Gastrocnemius medialis (tissue), 4 donors: ENCODE data around the gene EPHB4. TPM values are rescaled to one million over a fixed set of nuclear protein-coding genes. Genes with fewer than 3 reads are reported as not detected.

Experiments
- ATAC-seq, 2 donors: fragments of 150-250 bp; one replicate each; pipeline ENCODE4 v1.9.1; 2016
- DNase-seq, 2 donors: peaks; one replicate each; pipeline ENCODE4 v3.0.0-alpha.2; 2019
- H3K27ac ChIP-seq, 4 donors: fragments of 200-600 bp; sonication (generic); 1 replicate in 1 of 4; 2 replicates in 3 of 4; pipeline ENCODE4 v1.5.1; 2016 to 2018; ENCODE audit warnings: mild to moderate bottlenecking in 2 of 4, moderate library complexity in 1 of 4
- H3K27me3 ChIP-seq, 3 donors: fragments of 200-600 bp; sonication (generic) in 2 of 3; 1 replicate in 1 of 3; 2 replicates in 2 of 3; pipeline versions ENCODE4 v1.5.1 to v1.6.0; 2016 to 2019; ENCODE audit warnings: mild to moderate bottlenecking in 1 of 3, moderate library complexity in 1 of 3
- H3K36me3 ChIP-seq, 2 donors: fragments of 200-600 bp; sonication (generic) in 1 of 2; one replicate each; pipeline ENCODE4 v1.5.1; 2017 to 2018
- H3K4me1 ChIP-seq, 2 donors: fragments of 200-600 bp; sonication (generic) in 1 of 2; one replicate each; pipeline ENCODE4 v1.5.1; 2016 to 2017; ENCODE audit warnings: mild to moderate bottlenecking in 2 of 2
- H3K4me3 ChIP-seq, 4 donors: fragments of 200-600 bp; sonication (generic) in 3 of 4; 1 replicate in 1 of 4; 2 replicates in 3 of 4; pipeline ENCODE4 v1.5.1; 2016 to 2019; ENCODE audit warnings: mild to moderate bottlenecking in 2 of 4
- H3K9me3 ChIP-seq, 3 donors: fragments of 200-600 bp; sonication (generic) in 2 of 3; 1 replicate in 1 of 3; 2 replicates in 2 of 3; pipeline ENCODE4 v1.5.1; 2016 to 2019
- POLR2A ChIP-seq, 2 donors: fragments of 450-650 bp; IDR thresholded peaks; one replicate each; pipeline ENCODE4 v1.6.1; 2017; ENCODE audit warnings: antibody characterized with exemption in 2 of 2, mild to moderate bottlenecking in 2 of 2, moderate library complexity in 2 of 2
- in situ Hi-C, 4 donors: fragments of 200-750 bp; cut with MboI; loops; one replicate each; pipeline versions ENCODE4 v1.15.0 to v1.8.0; 2017; ENCODE audit warnings: low sequenced_read_pairs in 4 of 4
- intact Hi-C: fragments of 100-400 bp; cut with DNase I; formaldehyde crosslinking; loops from one replicate; pipeline ENCODE4 v1.15.1; 2023; ENCODE audit warnings: low total_unique reads
- total RNA-seq, 4 donors: library from RNA; depleted of rRNA; stranded (reverse); fragments of >200 nt; gene quantifications; one replicate each; pipeline versions ENCODE4 v1.1.0 to v1.2.3, GENCODE V29; 2016
- TF ChIP-seq, protein P1 (sequence below), 5 experiments: fragments of 450-650 bp in 3 of 5; fragments of 200-600 bp in 2 of 5; sonication (generic) in 2 of 5; IDR thresholded peaks in 4 of 5; conservative IDR thresholded peaks in 1 of 5; 1 replicate in 4 of 5; 2 replicates in 1 of 5; pipeline ENCODE4 v1.5.1; 2016 to 2019; ENCODE audit warnings: antibody characterized with exemption in 5 of 5, mild to moderate bottlenecking in 3 of 5, moderate library complexity in 3 of 5

EPHB4 gene
- total RNA-seq, 4 donors from 2014 or later, result 6.3 to 16.2 (median 12.3) TPM

DNA sequence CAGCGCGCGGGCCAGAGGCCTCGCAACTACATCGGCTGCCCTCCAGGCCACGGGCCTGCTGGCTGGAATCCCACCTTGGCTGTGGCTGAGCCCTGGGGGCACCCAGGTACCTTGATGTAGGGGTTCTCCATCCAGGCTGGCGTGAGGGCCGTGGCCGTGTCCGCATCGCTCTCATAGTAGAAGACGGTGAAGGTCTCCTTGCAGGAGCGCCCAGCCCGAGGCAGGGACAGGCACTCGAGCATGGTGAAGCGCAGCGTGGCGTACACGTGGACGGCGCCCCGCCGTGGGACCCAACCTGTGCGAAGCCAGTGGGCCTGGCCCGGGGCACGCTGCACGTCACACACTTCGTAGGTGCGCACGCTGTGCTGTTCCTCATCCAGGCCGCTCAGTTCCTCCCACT, 3.8 kb downstream of the EPHB4 start:
- DNase-seq, result no peak
- H3K4me1 ChIP-seq, result peaks cover 0 to 3% of the 10 kb centered on the region in 2 donors
- H3K36me3 ChIP-seq, result no peaks in the 10 kb centered on the region
- H3K9me3 ChIP-seq, result no peaks in the 10 kb centered on the region
- peaks cover 17 to 23% (median 22%) of the 10 kb centered on the region in 3 donors for H3K27me3 ChIP-seq
- intact Hi-C loops, result no loop called here
- H3K4me3 ChIP-seq, result no peak overlapping the region
- H3K27ac ChIP-seq, result no peak overlapping the region
- ATAC-seq, result no peak
- TF ChIP-seq, protein P1, sequence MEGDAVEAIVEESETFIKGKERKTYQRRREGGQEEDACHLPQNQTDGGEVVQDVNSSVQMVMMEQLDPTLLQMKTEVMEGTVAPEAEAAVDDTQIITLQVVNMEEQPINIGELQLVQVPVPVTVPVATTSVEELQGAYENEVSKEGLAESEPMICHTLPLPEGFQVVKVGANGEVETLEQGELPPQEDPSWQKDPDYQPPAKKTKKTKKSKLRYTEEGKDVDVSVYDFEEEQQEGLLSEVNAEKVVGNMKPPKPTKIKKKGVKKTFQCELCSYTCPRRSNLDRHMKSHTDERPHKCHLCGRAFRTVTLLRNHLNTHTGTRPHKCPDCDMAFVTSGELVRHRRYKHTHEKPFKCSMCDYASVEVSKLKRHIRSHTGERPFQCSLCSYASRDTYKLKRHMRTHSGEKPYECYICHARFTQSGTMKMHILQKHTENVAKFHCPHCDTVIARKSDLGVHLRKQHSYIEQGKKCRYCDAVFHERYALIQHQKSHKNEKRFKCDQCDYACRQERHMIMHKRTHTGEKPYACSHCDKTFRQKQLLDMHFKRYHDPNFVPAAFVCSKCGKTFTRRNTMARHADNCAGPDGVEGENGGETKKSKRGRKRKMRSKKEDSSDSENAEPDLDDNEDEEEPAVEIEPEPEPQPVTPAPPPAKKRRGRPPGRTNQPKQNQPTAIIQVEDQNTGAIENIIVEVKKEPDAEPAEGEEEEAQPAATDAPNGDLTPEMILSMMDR (IDR thresholded peaks at IDR 0.05 in 4 of 5, conservative IDR thresholded peaks at IDR 0.05 in 1 of 5), result no peak
- no peak for TF ChIP-seq POLR2A (IDR thresholded peaks at IDR 0.05)
- in situ Hi-C loops, result no loop called here

DNA sequence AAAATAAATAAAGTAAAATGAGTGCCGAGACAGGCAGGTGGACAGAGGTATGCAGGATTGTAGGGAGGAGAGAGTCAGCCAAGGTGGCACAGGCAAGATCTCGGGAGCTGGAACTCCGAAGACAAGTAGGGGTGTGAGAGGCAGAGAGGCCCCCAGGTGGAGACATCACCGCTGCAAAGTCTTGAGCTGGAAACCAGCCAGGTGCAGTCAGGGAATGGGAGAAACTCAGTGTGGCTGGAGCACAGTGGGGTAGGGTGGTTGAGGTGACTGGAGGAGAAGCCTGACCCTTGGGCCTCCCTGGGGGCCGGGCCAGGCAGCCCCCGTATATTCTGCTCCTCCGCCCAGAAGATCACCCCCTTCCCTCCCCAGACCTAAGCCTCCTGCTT, 4.2 kb downstream of the EPHB4 start:
- in situ Hi-C loops (no loop called here), intact Hi-C loops (no loop called here)
- no peak for DNase-seq

GRCh38 chr7:100822236-100823139, 4.8 kb downstream of the EPHB4 start:
- Histone ChIP-seq H3K27me3 (peaks cover 10 to 13% (median 13%) of the 10 kb centered on the region in 3 donors), H3K4me3 (no peak overlapping the region), H3K36me3 (no peaks in the 10 kb centered on the region), H3K9me3 (no peaks in the 10 kb centered on the region), H3K4me1 (no peaks in the 10 kb centered on the region), H3K27ac (no peak overlapping the region)
- TF ChIP-seq, protein P1 (IDR thresholded peaks at IDR 0.05 in 4 of 5, conservative IDR thresholded peaks at IDR 0.05 in 1 of 5), result no peak
- no peak for TF ChIP-seq POLR2A (IDR thresholded peaks at IDR 0.05)
- in situ Hi-C loops (no loop called here), intact Hi-C loops (no loop called here)
- DNase-seq (no peak), ATAC-seq (no peak)

More for the DNA sequence above, 4.2 kb downstream of the EPHB4 start:
- H3K36me3 ChIP-seq, result no peaks in the 10 kb centered on the region
- H3K27ac ChIP-seq, result no peak overlapping the region
- TF ChIP-seq, protein P1 (IDR thresholded peaks at IDR 0.05 in 4 of 5, conservative IDR thresholded peaks at IDR 0.05 in 1 of 5), result no peak
- no peak for TF ChIP-seq POLR2A (IDR thresholded peaks at IDR 0.05)
- no peak for ATAC-seq
- no peaks in the 10 kb centered on the region for H3K9me3 ChIP-seq
- H3K4me1 ChIP-seq, result peaks cover 0 to 3% of the 10 kb centered on the region in 2 donors
- H3K4me3 ChIP-seq, result no peak overlapping the region
- peaks cover 15 to 19% (median 19%) of the 10 kb centered on the region in 3 donors for H3K27me3 ChIP-seq

- Histone ChIP-seq H3K4me1 (no peaks in the 10 kb centered on the region), H3K36me3 (no peaks in the 10 kb centered on the region), H3K9me3 (no peaks in the 10 kb centered on the region), H3K4me3 (no peak overlapping the region), H3K27me3 (no peaks in the 10 kb centered on the region), H3K27ac (no peak overlapping the region)
- DNase-seq (no peak), ATAC-seq (no peak)
- in situ Hi-C loops, result no loop called here
- no peak for TF ChIP-seq POLR2A (IDR thresholded peaks at IDR 0.05)
- TF ChIP-seq, protein P1 (IDR thresholded peaks at IDR 0.05 in 4 of 5, conservative IDR thresholded peaks at IDR 0.05 in 1 of 5), result no peak
- intact Hi-C loops, result no loop called here
Observed at GRCh38 chr7:100819586-100819985, 7.7 kb downstream of the EPHB4 start.
